H9 (cell line): ENCODE results near the gene AKAP9. TPM values are rescaled to one million over a fixed set of nuclear protein-coding genes. Genes with fewer than 3 reads are reported as not detected.

ENCODE experiments used
- DNase-seq: peaks from one replicate; pipeline ENCODE4 v3.0.0-alpha.2; 2017
- H2AFZ ChIP-seq: one replicate; pipeline ENCODE4 v1.6.1; 2013; ENCODE audit warnings: mild to moderate bottlenecking, low read length, control low read depth, moderate library complexity
- H2AK5ac ChIP-seq: 2 replicates; pipeline ENCODE4 v1.6.1; 2013; ENCODE audit warnings: low read length, control low read depth, mixed read lengths; ENCODE audit not compliant: insufficient read length
- H2BK120ac ChIP-seq: one replicate; pipeline ENCODE4 v1.6.1; 2013; ENCODE audit warnings: low read depth, mild to moderate bottlenecking, low read length, control low read depth, inconsistent platforms; ENCODE audit not compliant: poor library complexity, severe bottlenecking
- H2BK12ac ChIP-seq: 2 replicates; pipeline ENCODE4 v1.6.1; 2013; ENCODE audit warnings: low read length, control low read depth, mixed read lengths, low read depth; ENCODE audit not compliant: insufficient read length
- H2BK15ac ChIP-seq: 2 replicates; pipeline ENCODE4 v1.6.1; 2013; ENCODE audit warnings: low read depth, low read length, control low read depth
- H2BK20ac ChIP-seq: one replicate; pipeline ENCODE4 v1.6.1; 2013; ENCODE audit warnings: low read depth, mild to moderate bottlenecking, low read length, control low read depth, inconsistent platforms; ENCODE audit not compliant: poor library complexity, severe bottlenecking
- H2BK5ac ChIP-seq: 2 replicates; pipeline ENCODE4 v1.6.1; 2013; ENCODE audit warnings: low read length, control low read depth, mixed read lengths; ENCODE audit not compliant: insufficient read length
- H3K14ac ChIP-seq: 2 replicates; pipeline ENCODE4 v1.6.1; 2013; ENCODE audit warnings: low read length, control low read depth; ENCODE audit not compliant: insufficient read depth
- H3K18ac ChIP-seq: 2 replicates; pipeline ENCODE4 v1.6.1; 2013; ENCODE audit warnings: low read depth, mild to moderate bottlenecking, mixed read lengths, low read length, control low read depth; ENCODE audit not compliant: insufficient read length
- H3K23ac ChIP-seq: 2 replicates; pipeline ENCODE4 v1.6.1; 2013; ENCODE audit warnings: low read length, control low read depth, mixed read lengths, low read depth; ENCODE audit not compliant: insufficient read length
- H3K23me2 ChIP-seq: 2 replicates; pipeline ENCODE4 v1.6.1; 2013; ENCODE audit warnings: low read depth, mild to moderate bottlenecking, mixed read lengths, low read length, control low read depth; ENCODE audit not compliant: insufficient read length, poor library complexity, severe bottlenecking
- H3K27ac ChIP-seq: 2 replicates; pipeline ENCODE4 v1.5.1; 2013; ENCODE audit warnings: low read length, control low read depth, mixed read lengths, low read depth; ENCODE audit not compliant: insufficient read length
- H3K27me3 ChIP-seq: 2 replicates; pipeline ENCODE4 v1.6.1; 2013; ENCODE audit warnings: low read length, control low read depth, inconsistent platforms; ENCODE audit not compliant: insufficient read depth
- H3K4ac ChIP-seq: 2 replicates; pipeline ENCODE4 v1.6.1; 2013; ENCODE audit warnings: low read depth, mild to moderate bottlenecking, control low read depth, inconsistent platforms, low read length, moderate library complexity
- H3K4me1 ChIP-seq: 2 replicates; pipeline ENCODE4 v1.6.1; 2013; ENCODE audit warnings: low read length, control low read depth, inconsistent platforms; ENCODE audit not compliant: insufficient read depth
- H3K4me2 ChIP-seq: 2 replicates; pipeline ENCODE4 v1.6.1; 2013; ENCODE audit warnings: low read length, control low read depth, mixed read lengths; ENCODE audit not compliant: insufficient read length, insufficient read depth
- H3K56ac ChIP-seq: 2 replicates; pipeline ENCODE4 v1.6.1; 2013; ENCODE audit warnings: low read depth, mild to moderate bottlenecking, mixed read lengths, low read length, control low read depth; ENCODE audit not compliant: insufficient read length
- H3K79me1 ChIP-seq: 2 replicates; pipeline ENCODE4 v1.6.1; 2013; ENCODE audit warnings: low read depth, mild to moderate bottlenecking, moderate library complexity, low read length, control low read depth, inconsistent platforms; ENCODE audit not compliant: insufficient read depth, poor library complexity, severe bottlenecking
- H3K79me2 ChIP-seq: 2 replicates; pipeline ENCODE4 v1.6.1; 2013; ENCODE audit warnings: low read length, control low read depth, inconsistent platforms; ENCODE audit not compliant: insufficient read depth
- H3K9ac ChIP-seq: 2 replicates; pipeline ENCODE4 v1.6.1; 2013; ENCODE audit warnings: low read length, control low read depth, mixed read lengths; ENCODE audit not compliant: insufficient read length; ENCODE audit errors: extremely low read depth
- H3K9me3 ChIP-seq: one replicate; pipeline ENCODE4 v1.6.1; 2013; ENCODE audit warnings: low read depth, low read length, inconsistent platforms; ENCODE audit not compliant: control insufficient read depth
- H3T11ph ChIP-seq: one replicate; pipeline ENCODE4 v1.6.1; 2013; ENCODE audit warnings: mild to moderate bottlenecking, low read length, control low read depth, inconsistent platforms
- H4K20me1 ChIP-seq: one replicate; pipeline ENCODE4 v1.6.1; 2013; ENCODE audit not compliant: control insufficient read depth, insufficient read length, insufficient read depth
- H4K5ac ChIP-seq: 2 replicates; pipeline ENCODE4 v1.6.1; 2013; ENCODE audit warnings: low read depth, mild to moderate bottlenecking, mixed read lengths, low read length, control low read depth; ENCODE audit not compliant: insufficient read length
- H4K8ac ChIP-seq: replicated peaks from 2 replicates; pipeline ENCODE4 v1.6.1; 2013; ENCODE audit warnings: low read length, control low read depth, mixed read lengths, low read depth; ENCODE audit not compliant: insufficient read length
- H4K91ac ChIP-seq: 2 replicates; pipeline ENCODE4 v1.6.1; 2013; ENCODE audit warnings: low read depth, mild to moderate bottlenecking, moderate library complexity, mixed read lengths, low read length, control low read depth; ENCODE audit not compliant: insufficient read length
- H3K27ac Mint-ChIP-seq, 3 experiments: 2 replicates in 2 of 3; 3 replicates in 1 of 3; pipeline ENCODE4 v1.8.0; 2020 to 2021; ENCODE audit warnings: mixed read lengths in 3 of 3, mild to moderate bottlenecking in 1 of 3, moderate library complexity in 1 of 3
- H3K27me3 Mint-ChIP-seq: 2 replicates; pipeline ENCODE4 v1.8.0; 2021; ENCODE audit warnings: low read depth, mild to moderate bottlenecking, moderate library complexity, mixed read lengths
- H3K36me3 Mint-ChIP-seq, 3 experiments: 2 replicates in 2 of 3; 3 replicates in 1 of 3; pipeline ENCODE4 v1.8.0; 2020 to 2021; ENCODE audit warnings: low read depth in 3 of 3, mixed read lengths in 3 of 3; ENCODE audit not compliant: insufficient read depth in 1 of 3
- H3K4me1 Mint-ChIP-seq, 2 experiments: 2 replicates each; pipeline ENCODE4 v1.8.0; 2020; ENCODE audit warnings: mixed read lengths in 2 of 2
- H3K4me3 Mint-ChIP-seq, 2 experiments: 2 replicates in 1 of 2; 3 replicates in 1 of 2; pipeline ENCODE4 v1.8.0; 2020 to 2021; ENCODE audit warnings: mild to moderate bottlenecking in 2 of 2, mixed read lengths in 2 of 2, moderate library complexity in 1 of 2
- H3K9me3 Mint-ChIP-seq, 2 experiments: 2 replicates in 1 of 2; 3 replicates in 1 of 2; pipeline ENCODE4 v1.8.0; 2020; ENCODE audit warnings: mild to moderate bottlenecking in 2 of 2, mixed read lengths in 2 of 2, moderate library complexity in 1 of 2
- CTCF ChIP-seq: fragments of 200-600 bp; sonication (generic); conservative IDR thresholded peaks from 3 replicates; pipeline ENCODE4 v1.8.0; 2021; ENCODE audit warnings: antibody characterized with exemption, mild to moderate bottlenecking
- WGBS: extraction: QIAGEN DNeasy Blood & Tissue Kit; methylation state at CpG from one replicate; pipeline ENCODE4 v1.1.7; 2013; ENCODE audit warnings: missing lambda C conversion rate, low lambda C conversion rate, mixed read lengths; ENCODE audit not compliant: insufficient read length; ENCODE audit errors: extremely low coverage; 5-methylcytosine and 5-hydroxymethylcytosine counted together
- total RNA-seq: library from RNA; stranded (reverse); gene quantifications from 2 replicates; pipeline ENCODE4 v1.2.1, GENCODE V29; 2021

Gene AKAP9
- total RNA-seq, 1 experiment from 2014 or later = 22.4 TPM

GRCh38 chr7:92043637-92044036 lies 103.0 kb downstream of the AKAP9 start:
- no peak overlapping the region for H2BK15ac ChIP-seq
- no peak overlapping the region for H3K56ac ChIP-seq
- H3K4me1 ChIP-seq = no peaks in the 10 kb centered on the region
- no peaks in the 10 kb centered on the region for H3K9me3 ChIP-seq
- H3K36me3 Mint-ChIP-seq = peaks cover 4 to 34% (median 13%) of the 10 kb centered on the region in 3 experiments; a peak in 6 of 7 replicates
- H4K91ac ChIP-seq = no peak overlapping the region
- no peak overlapping the region for H2BK12ac ChIP-seq
- H3K4ac ChIP-seq = no peak overlapping the region
- H3K18ac ChIP-seq = no peak overlapping the region
- no peak overlapping the region for H4K5ac ChIP-seq
- no CpG with 5 or more reads among the region's 2 CpGs for WGBS
- H3K27ac ChIP-seq = no peak overlapping the region
- TF ChIP-seq CTCF = no peak
- no peak overlapping the region for H2BK120ac ChIP-seq
- no peaks in the 10 kb centered on the region for H3K27me3 Mint-ChIP-seq
- no peak overlapping the region for H2BK20ac ChIP-seq
- no peak overlapping the region for H3T11ph ChIP-seq
- H3K4me2 ChIP-seq = no peak overlapping the region
- no peak overlapping the region for H3K27ac Mint-ChIP-seq
- no peak overlapping the region for H3K14ac ChIP-seq
- H3K4me3 Mint-ChIP-seq = no peak overlapping the region
- no peak overlapping the region for H2BK5ac ChIP-seq
- no peaks in the 10 kb centered on the region for H3K27me3 ChIP-seq
- no peak overlapping the region for H3K9ac ChIP-seq
- H2AFZ ChIP-seq = no peak overlapping the region
- H3K4me1 Mint-ChIP-seq = no peaks in the 10 kb centered on the region
- H4K8ac ChIP-seq = no peak overlapping the region
- no peaks in the 10 kb centered on the region for H3K9me3 Mint-ChIP-seq
- H3K23ac ChIP-seq = no peak overlapping the region
- no peaks in the 10 kb centered on the region for H4K20me1 ChIP-seq
- H2AK5ac ChIP-seq = no peak overlapping the region
- no peak for DNase-seq
- no peaks in the 10 kb centered on the region for H3K23me2 ChIP-seq
- no peaks in the 10 kb centered on the region for H3K79me2 ChIP-seq
- H3K79me1 ChIP-seq = no peaks in the 10 kb centered on the region
